Stimulated activated CD8-positive, alpha-beta memory T cell treated with anti-CD3 and anti-CD28 coated beads, Interleukin-2, amount 100 ng/mL, for 1 hour (primary cell): ENCODE data around the gene OR2J3.
"Not testable (repeated sequence)": the region's sequence is repeated elsewhere in the genome, so short reads cannot be mapped to it uniquely, and the experiment has no call there.

Experiments
- DNase-seq, 2 donors: peaks; one replicate each; pipeline ENCODE4 v3.0.0-alpha.2; 2020; ENCODE audit warnings: low read depth in 2 of 2

The OR2J3 gene

GRCh38 chr6:29107758-29108157 lies at the start of gene OR2J3:
OR2J3 (plus strand) TSS chr6:29108058; CDS start chr6:29111891, 3,833 bp downstream.
- DNase-seq: no peak

- DNase-seq: no peak
Observed at GRCh38 chr6:29071831-29072723, 35.8 kb upstream of the OR2J3 start.

GRCh38 chr6:29079203-29079602 lies 28.7 kb upstream of the OR2J3 start:
- no peak for DNase-seq

- DNase-seq: no peak
Observed at GRCh38 chr6:29081312-29081711, 26.5 kb upstream of the OR2J3 start.

- DNase-seq: no peak
Observed at GRCh38 chr6:29082457-29082856, 25.4 kb upstream of the OR2J3 start.

GRCh38 chr6:29087213-29087612 lies 20.6 kb upstream of the OR2J3 start, which contains the start of gene OR2B3:
OR2B3 (minus strand) TSS chr6:29087313; CDS start chr6:29087248, 65 bp downstream.
- no peak for DNase-seq

GRCh38 chr6:29092957-29093356 lies 14.9 kb upstream of the OR2J3 start:
- no peak for DNase-seq

- no peak for DNase-seq
Observed at GRCh38 chr6:29097803-29098202, 10.1 kb upstream of the OR2J3 start.

- DNase-seq: no peak
Observed at GRCh38 chr6:29099190-29099589, 8.7 kb upstream of the OR2J3 start, which contains the start of gene OR2J1. OR2J1 (plus strand) TSS chr6:29099490; CDS start chr6:29100943, 1,453 bp downstream.

- no peak for DNase-seq
Observed at GRCh38 chr6:29112135-29112534, 4.3 kb downstream of the OR2J3 start.

- DNase-seq: not testable (repeated sequence)
Observed at GRCh38 chr6:29114964-29115363, 7.1 kb downstream of the OR2J3 start.

- no peak for DNase-seq
Observed at GRCh38 chr6:29129326-29130012, 21.6 kb downstream of the OR2J3 start.

- DNase-seq: no peak
Observed at GRCh38 chr6:29130644-29131043, 22.8 kb downstream of the OR2J3 start.

- no peak for DNase-seq
Observed at GRCh38 chr6:29131691-29132090, 23.8 kb downstream of the OR2J3 start.

GRCh38 chr6:29137724-29138123 lies 29.9 kb downstream of the OR2J3 start:
- no peak for DNase-seq

- no peak for DNase-seq
Observed at GRCh38 chr6:29141606-29142005, 33.7 kb downstream of the OR2J3 start.

- DNase-seq: no peak
Observed at GRCh38 chr6:29142309-29142708, 34.5 kb downstream of the OR2J3 start.

- no peak for DNase-seq
Observed at GRCh38 chr6:29146179-29146578, 38.3 kb downstream of the OR2J3 start.

GRCh38 chr6:29147074-29147473 lies 39.2 kb downstream of the OR2J3 start:
- no peak for DNase-seq

- not testable (repeated sequence) for DNase-seq
Observed at GRCh38 chr6:29149444-29149843, 41.6 kb downstream of the OR2J3 start.

GRCh38 chr6:29153083-29153482 lies 45.2 kb downstream of the OR2J3 start:
- no peak for DNase-seq

GRCh38 chr6:29155182-29155581 lies 47.3 kb downstream of the OR2J3 start:
- DNase-seq: not testable (repeated sequence)

- not testable (repeated sequence) for DNase-seq
Observed at GRCh38 chr6:29159922-29160321, 52.1 kb downstream of the OR2J3 start.
